Medulla oblongata (tissue), 1 donor: Measurements from ENCODE around the gene FN1.

ENCODE experiments used
- DNase-seq: peaks from one replicate; pipeline ENCODE4 v3.0.0-alpha.2; 2015; ENCODE audit errors: extremely low spot score

The FN1 gene

DNA sequence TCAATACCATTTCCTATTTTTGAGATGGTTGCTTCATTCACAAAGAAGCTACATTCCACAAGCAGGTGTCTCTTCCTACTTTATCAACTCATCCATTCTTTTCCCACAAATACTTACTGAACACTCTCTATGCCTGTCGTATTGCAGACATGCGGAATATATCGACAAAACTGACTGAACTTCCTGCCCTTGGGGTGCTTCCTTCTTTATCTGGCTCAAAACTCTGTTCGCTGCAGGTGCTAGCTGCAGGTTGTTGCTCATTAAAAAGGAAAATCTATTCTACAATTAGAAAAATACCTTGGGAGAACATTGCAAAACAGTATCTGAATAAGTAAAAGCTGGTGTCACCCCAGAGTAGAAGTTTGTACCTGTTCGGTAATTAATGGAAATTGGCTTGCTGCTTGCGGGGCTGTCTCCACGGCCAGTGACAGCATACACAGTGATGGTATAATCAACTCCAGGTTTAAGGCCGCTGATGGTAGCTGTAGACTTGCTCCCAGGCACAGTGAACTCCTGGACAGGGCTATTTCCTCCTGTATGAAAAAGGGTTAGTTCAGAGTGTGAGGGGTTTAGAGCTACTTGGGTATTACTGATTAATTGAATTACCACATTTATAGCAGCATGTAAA lies 52.1 kb downstream of the FN1 start:
- DNase-seq: no peak

DNA sequence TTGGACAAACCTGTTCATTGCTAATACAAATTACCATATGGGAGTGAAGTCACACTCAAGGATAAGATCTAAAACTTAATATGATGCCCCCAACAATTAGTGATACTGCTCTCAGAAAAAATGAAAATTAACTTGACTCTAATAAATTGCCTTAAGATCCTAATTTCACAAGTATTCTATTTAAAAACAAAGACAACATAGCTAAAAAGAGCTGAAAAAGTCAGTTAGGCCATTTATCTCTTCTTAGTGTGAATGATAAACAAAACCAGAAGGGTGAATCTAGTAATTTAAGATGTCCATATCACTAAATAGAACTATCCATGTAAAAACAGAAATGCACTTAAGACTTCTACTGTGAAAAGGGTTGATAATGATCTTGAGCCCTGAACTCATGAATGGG lies 53.4 kb downstream of the FN1 start:
- no peak for DNase-seq

DNA sequence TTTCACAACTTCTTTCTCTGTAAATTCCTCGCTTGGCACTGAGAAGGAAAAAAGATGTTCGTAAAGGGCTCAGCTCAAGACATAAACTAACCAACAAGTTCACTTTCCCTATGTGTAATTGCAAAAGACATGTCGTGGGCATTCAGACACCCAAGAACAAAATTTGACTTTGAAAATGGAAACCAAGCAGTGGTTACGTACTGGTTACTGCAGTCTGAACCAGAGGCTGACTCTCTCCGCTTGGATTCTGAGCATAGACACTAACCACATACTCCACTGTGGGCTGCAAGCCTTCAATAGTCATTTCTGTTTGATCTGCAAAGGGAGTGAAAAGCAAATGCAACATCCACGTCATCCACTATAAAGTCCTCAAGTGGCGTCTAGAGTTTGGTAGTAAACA lies 53.9 kb downstream of the FN1 start:
- DNase-seq: no peak

DNA sequence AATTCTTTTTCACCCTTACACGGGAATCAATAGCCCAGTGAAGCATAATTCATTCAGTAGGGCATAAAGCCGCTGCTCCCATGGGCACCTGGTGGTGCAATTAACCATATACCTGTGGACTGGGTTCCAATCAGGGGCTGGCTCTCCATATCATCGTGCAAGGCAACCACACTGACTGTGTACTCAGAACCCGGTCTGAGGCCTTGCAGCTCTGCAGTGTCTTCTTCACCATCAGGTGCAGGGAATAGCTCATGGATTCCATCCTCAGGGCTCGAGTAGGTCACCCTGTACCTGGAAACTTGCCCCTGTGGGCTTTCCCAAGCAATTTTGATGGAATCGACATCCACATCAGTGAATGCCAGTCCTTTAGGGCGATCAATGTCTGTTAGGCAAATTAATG lies 55.2 kb downstream of the FN1 start:
- no peak for DNase-seq

DNA sequence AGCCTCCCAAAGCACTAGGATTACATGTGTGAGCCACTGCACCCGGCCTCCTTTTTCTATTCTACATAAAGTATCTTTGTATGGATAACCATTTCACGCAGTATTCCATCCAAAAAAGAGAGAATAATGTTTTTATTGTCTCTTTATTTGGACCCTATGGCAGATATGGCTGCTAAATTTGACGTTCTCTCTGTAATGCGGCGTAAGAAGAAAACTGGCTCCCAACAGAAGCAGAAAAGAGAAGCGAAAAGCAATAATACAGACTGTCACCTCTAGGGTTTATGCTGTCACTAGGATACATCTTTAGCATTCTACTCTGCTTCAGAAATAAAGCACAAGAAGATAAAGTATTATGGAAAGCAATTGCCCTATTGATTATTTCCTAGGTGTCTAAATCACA lies 55.9 kb downstream of the FN1 start:
- DNase-seq: no peak

DNA sequence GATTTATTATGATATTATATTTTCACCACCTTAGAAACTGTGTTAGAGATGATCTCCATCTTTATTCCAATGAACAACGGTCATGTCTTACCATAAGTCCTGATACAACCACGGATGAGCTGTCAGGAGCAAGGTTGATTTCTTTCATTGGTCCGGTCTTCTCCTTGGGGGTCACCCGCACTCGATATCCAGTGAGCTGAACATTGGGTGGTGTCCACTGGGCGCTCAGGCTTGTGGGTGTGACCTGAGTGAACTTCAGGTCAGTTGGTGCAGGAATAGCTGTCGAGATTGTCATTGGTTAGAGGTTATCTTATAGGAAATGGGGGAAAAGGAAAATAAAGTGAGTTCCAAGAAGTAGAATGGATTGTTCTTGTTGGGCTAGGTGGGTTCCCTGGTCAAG lies 56.8 kb downstream of the FN1 start:
- no peak for DNase-seq

DNA sequence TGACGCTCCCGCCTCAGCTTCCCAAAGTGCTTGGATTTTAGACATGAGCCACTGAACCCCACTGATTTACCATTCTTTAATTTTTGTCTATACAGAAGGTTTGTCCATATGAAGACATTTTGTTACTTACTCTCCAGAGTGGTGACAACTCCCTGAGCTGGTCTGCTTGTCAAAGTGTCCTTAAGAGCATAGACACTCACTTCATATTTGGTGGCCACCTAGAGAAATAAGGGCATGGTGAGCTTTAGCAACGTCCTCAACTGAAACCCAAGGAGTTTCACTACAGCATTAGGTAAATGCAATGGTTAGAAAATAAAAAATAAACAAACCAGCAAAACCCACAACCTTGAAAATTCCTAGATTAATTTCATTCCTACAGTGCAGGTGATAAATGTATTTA lies 57.8 kb downstream of the FN1 start:
- no peak for DNase-seq

DNA sequence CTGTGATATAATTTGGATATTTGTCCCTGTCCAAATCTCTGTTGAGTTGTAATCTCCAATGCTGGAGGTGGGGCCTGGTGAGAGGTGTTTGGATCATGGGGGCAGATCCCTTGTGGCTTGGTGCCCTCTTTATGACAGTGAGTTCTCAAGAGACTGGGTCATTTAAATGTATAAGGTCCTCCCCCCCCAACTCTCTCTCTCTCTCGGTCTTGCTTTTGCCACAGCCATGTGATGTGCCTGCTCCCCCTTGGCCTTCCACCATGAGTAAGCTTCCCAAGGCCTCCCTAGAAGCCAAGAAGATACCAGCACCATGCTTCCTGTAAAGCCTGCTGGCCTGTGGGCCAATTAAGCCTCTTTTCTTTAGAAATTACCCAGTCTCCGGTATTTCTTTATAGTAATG lies 58.6 kb downstream of the FN1 start:
- DNase-seq: no peak

DNA sequence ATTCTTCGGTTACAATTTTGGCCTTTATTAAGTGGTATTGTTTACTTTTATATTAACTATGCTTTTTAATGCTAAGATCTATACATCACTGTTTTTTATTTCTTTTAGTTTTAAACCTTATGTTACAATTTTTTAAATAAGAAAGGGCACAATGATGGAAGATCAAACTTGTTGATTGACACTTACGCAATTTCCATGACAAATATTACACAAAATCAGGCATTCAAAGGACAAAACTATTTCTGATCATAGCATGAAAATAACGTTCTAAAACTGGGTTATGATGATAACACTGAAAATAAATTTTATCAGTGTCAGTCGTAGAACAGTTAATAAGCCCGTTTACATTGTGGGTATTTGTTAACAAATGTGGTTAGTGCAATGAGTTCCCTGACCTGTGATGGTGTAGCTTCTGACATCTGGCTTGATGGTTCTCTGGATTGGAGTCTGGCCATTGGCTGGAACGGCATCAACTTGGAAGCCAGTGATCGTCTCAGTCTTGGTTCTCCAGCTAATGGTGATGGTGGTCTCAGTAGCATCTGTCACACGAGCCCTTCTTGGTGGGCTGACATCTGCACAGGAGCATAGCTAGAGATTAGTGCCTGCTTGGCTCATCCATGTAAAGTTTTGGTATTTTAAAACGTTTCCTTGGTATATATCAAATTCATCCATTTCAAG lies 59.6 kb downstream of the FN1 start:
- DNase-seq: no peak

DNA sequence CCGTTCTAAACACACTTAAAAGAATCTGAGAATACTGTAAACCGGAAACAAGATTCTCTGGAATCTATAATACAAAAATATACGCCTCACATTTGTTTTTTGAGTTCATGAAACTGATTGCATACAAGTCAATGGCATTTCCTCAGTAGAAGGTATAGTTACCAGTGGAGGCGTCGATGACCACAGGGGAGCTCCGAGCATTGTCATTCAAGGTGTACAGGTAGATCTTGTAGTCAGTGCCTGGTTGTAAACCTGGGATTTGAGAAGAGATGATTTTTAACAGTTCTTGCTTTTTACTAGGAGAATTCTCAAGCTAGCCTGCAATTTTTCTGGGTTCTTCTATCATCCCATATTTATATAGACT lies 60.4 kb downstream of the FN1 start:
- DNase-seq: no peak

DNA sequence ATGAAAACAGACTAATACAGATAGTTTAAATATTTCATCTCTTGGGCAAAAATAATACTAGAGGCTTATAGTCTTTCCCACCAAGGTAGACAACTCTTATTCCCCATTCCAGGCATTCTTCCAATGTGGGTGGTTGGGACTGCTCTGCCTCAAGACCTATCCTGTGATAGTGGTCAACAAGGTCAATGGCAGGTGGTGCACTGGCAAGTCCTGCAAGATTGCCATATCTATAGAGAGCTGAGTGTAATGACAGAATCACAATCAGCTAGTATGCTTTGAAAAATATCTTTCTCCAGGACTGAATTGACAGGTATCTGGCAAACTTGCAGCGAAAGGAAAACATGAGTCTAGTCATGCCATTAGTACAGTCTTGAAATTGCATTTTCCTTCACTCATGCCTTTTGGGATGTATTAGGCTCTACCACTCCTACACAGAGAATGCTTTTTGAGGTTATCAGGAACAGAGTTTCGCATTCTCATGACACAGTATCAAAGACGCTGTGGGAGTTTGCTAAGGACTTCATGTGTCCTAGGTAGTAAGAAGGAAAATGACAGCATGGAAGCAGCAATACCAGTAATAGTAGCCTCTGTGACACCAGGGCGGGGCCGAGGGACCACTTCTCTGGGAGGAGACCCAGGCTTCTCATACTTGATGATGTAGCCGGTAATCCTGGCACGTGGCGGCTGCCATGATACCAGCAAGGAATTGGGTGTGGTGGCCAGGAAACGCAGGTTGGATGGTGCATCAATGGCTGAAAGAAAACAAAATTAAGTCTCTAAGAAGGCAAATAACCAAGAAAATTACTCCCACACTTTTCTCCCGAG lies 61.0 kb downstream of the FN1 start:
- no peak for DNase-seq

DNA sequence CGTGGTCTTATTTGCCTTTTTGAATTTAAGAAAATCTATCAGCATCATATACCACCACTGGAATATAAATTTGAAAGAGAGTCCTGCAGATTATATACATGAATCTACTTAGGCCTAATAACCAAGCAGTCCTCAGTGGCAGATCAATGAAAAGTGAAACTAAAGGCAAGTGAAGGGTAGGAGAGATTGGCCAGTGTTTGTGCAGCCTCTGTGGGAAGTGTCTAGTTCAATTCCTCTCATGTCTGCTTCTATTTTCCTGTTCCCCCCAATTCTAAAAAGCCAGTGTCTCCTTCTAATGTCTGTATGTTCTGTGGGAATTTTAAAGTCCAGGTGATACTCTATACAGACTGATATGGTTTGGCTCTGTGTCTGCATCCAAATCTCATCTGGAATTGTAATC lies 61.9 kb downstream of the FN1 start:
- DNase-seq: no peak

DNA sequence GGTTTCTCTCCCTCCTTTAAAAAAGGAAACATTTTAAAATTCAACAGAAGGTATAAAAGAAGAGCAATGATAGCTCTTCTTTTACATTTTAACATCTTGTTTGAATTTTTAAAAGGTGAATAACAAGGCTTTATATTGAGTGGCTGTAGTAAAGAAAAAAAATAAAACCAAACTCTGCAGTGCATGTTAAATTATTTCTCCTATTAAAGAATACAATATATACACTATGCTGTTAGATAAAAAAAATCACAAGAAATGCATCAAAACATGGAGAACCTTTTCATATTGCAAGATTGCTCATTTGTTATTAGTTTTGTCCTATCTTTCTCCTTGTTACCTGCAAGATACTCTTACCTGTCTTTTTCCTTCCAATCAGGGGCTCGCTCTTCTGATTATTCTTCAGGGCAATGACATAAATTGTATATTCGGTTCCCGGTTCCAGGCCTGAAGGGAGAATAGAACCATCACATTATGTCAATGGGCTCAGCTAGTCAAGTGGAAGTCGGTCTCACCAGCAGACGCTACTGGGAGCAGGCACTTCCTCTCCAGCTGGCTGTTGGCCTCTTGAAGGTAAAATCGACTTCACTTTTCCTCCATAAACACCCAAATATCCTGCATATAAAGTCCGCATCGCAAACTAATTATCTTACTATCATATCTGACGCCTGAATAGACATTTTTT lies 62.8 kb downstream of the FN1 start:
- DNase-seq: no peak

DNA sequence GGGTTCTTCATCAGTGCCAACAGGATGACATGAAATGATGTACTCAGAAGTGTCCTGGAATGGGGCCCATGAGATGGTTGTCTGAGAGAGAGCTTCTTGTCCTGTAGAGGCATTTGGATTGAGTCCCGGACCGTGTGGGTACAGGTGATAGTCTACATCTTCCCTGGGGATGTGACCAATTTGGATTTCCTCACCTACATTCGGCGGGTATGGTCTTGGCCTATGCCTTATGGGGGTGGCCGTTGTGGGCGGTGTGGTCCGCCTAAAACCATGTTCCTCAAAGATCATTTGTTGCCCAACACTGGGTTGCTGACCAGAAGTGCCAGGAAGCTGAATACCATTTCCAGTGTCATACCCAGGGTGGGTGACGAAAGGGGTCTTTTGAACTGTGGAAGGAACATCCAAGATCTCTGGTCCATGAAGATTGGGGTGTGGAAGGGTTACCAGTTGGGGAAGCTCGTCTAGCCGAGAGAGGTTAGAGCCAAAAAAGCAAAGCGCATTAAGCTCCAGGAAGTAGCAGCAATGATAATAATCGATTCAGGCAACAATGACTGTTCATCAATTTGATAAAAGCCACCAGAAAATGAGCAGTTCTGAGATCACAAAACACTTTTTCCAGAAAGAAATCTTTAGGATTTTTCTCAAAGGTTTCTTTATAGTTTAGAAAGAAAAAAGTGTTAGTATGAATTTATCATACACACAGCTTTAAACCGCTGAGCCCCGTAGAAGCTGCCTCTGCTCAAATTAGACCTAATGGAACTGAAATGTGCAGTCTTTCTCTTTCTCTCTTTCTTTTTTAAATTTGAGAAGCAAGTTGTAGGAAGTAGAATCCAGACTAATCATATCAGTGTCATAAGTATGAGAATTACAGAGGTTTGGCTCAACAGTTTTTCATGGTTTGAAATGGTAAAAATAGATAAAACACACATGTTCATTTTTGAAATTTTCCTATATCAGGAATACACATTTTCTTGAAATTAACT lies 63.7 kb downstream of the FN1 start:
- DNase-seq: no peak

DNA sequence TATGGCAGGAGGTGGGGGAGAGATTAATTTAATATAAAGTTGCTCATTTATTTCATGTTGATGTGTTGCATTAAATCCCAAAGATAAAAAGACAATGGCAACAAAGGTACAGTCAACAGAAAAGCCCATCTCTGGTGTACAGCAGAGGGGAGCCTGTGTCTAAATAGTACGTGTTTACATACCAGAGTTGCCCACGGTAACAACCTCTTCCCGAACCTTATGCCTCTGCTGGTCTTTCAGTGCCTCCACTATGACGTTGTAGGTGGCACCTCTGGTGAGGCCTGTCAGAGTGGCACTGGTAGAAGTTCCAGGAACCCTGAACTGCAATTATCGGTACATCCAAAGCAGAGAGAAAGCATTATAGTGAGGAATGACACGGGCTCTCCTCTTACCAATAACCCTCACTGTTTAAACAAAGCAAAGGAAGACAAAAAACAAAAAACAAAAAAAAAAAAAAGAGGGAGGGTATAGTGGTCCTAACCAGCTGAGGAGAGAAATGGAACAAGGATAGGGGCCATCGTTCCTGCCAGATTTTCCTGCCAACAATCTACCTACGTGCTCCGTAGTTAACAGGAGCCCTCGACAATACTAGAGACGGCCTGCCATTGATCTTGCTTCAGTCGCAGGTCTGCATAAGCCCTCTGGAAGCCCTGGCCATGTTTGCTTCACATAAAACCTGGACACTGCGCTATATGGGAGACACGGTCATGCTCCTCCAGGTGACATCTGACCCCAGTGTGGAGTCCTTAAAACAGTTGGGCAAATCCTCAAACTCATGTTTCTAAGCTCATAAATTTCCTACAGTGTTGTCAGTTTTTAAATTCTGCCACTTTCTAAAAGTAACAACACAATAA lies 65.5 kb downstream of the FN1 start:
- DNase-seq: no peak

DNA sequence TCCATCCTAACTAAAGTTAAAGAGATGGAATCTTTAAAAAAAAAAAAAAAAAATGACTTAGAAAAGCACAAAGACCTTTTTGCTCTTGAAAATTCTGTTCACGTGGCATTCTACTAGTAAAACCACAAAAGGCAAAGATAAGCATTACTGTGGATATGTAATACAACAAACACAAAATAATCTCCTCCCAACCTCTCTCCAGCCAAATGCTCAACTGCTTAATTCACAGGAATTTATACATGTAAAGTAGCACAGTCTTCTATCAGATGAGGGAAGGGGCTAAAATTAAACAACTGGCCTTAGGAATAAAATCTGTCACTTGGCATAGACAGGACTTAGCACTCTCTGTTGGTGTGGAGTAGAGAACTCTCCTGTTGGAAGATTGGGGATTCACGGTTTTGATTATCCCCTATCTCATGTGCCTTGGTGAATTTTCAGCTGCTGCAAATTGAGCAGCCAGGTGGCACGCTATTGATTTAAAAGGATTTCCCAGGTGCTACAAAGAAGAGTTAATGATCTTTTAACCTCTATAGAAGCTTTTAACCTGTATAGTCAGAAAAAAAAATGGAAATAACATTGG lies 66.6 kb downstream of the FN1 start:
- no peak for DNase-seq

DNA sequence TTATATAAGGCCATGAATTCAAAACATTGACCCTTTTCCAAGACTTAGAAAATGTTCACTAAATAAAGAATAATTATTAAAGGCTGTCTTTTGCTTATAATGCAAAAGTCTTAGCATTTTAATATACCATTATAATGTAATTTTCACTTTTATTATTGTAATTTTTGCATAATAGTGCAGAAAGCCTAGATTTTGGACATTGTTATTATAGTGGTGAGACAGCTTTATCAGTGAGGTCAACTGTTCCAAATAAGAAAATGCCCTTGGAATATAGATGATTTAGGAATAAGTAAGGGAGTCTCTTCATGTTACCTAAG lies 67.4 kb downstream of the FN1 start:
- no peak for DNase-seq

DNA sequence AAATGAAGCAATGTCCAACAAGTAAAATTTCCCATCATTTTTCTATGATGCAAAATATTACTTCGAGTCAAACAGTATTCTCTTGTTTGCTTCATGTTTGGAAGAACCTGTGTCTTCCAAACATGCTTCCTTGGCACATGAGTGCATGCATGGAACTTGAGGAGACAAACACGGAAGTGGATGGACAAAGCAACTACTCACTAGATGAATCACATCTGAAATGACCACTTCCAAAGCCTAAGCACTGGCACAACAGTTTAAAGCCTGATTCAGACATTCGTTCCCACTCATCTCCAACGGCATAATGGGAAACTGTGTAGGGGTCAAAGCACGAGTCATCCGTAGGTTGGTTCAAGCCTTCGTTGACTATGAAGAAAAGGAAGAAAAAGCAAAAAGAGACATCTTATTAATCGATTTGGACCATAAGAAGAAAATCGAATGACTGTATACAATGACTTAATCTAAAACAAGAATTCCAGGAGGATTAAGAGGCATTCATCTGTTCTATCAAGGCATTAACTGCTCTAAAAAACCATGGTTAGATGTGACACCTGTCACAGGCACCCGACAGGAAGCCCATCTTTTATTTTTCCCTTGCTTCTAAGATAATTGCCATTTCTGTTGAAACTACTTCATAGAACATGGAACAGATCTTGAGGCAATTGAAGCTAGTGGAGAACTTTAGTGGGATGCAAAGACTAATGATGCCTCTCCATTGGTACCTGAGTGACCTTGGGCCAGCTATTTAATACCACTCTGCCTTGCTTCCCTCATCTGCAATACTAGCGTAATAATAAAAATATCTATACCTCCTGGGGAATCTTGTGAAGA lies 68.0 kb downstream of the FN1 start:
- DNase-seq: no peak

DNA sequence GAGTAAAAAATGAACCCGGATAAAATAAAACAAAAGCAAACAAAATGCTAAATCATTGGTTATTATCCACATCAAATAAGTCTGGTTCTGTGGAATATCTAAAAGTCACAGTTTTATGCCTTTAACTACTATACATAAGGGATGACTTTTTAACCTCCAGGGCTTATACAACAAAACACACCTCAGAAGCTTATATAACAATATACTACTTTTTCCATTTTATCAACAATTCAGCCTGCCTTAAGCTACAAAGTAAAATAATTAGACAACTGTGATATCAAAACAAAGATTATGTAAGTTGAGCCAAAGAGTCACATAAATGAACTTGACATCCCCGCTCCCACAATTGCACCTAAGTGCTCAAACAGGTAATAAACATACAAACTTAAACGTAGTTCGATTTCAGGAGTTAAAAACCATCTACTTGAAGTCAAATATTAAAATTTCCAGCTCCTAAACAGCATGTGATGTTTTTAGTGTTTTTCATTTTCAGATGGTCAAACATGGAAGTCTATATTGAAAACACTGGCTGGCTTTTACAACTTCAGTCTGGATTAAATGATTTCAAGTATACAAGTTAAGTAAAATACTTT lies 69.3 kb downstream of the FN1 start:
- DNase-seq: no peak
